OCI-LY1 (cell line): ENCODE measurements around the gene MGAT2.

Experiments used
- H2AFZ ChIP-seq: fragments of 200-600 bp; sonication (generic), shearing (Covaris generic); 2 replicates; pipeline ENCODE4 v1.6.0; 2014; ENCODE audit warnings: antibody characterized with exemption, mild to moderate bottlenecking, low read length
- H3F3A ChIP-seq: fragments of 200-600 bp; sonication (generic), shearing (Covaris generic); 2 replicates; pipeline ENCODE4 v1.6.0; 2014; ENCODE audit warnings: mild to moderate bottlenecking, antibody characterized with exemption, low read length, moderate library complexity; ENCODE audit not compliant: insufficient read depth
- H3K27ac ChIP-seq: fragments of 200-600 bp; sonication (generic); 2 replicates; pipeline ENCODE4 v1.5.1; 2014; ENCODE audit warnings: low read length, mixed run types, mild to moderate bottlenecking, low read depth; ENCODE audit not compliant: poor library complexity, severe bottlenecking
- H3K27me3 ChIP-seq: fragments of 200-600 bp; sonication (generic); 2 replicates; pipeline ENCODE4 v1.6.0; 2014; ENCODE audit warnings: antibody characterized with exemption, mild to moderate bottlenecking, low read length, moderate library complexity; ENCODE audit not compliant: insufficient read depth
- H3K36me3 ChIP-seq: fragments of 200-600 bp; sonication (generic); 2 replicates; pipeline ENCODE4 v1.6.1; 2014; ENCODE audit warnings: mild to moderate bottlenecking, antibody characterized with exemption, low read length, moderate library complexity, mixed read lengths; ENCODE audit not compliant: insufficient read depth
- H3K4me1 ChIP-seq: fragments of 200-600 bp; sonication (generic); 2 replicates; pipeline ENCODE4 v1.5.1; 2014; ENCODE audit warnings: mild to moderate bottlenecking, low read length, moderate library complexity; ENCODE audit not compliant: insufficient read depth, severe bottlenecking
- H3K4me2 ChIP-seq: fragments of 200-600 bp; sonication (generic), shearing (Covaris generic); 2 replicates; pipeline ENCODE4 v1.6.1; 2014; ENCODE audit warnings: low read length
- H3K4me3 ChIP-seq: fragments of 200-600 bp; sonication (generic); 2 replicates; pipeline ENCODE4 v1.5.1; 2014; ENCODE audit warnings: low read length, low read depth, mild to moderate bottlenecking, mixed read lengths; ENCODE audit not compliant: poor library complexity, severe bottlenecking
- H3K79me2 ChIP-seq: fragments of 200-600 bp; shearing (Covaris generic); 2 replicates; pipeline ENCODE4 v1.6.1; 2016; ENCODE audit warnings: mixed run types, low read length, mixed read lengths; ENCODE audit not compliant: insufficient read depth
- H3K9ac ChIP-seq: fragments of 200-600 bp; sonication (generic), shearing (Covaris generic); 2 replicates; pipeline ENCODE4 v1.6.1; 2014; ENCODE audit warnings: mild to moderate bottlenecking, low read length, mixed read lengths
- H3K9me2 ChIP-seq: fragments of 200-600 bp; sonication (generic), shearing (Covaris generic); 2 replicates; pipeline ENCODE4 v1.6.1; 2014; ENCODE audit warnings: low read depth, mild to moderate bottlenecking, low read length, mixed read lengths
- H3K9me3 ChIP-seq: fragments of 200-600 bp; shearing (Covaris generic); 2 replicates; pipeline ENCODE4 v1.6.1; 2014; ENCODE audit warnings: low read length, mixed read lengths
- H4K20me1 ChIP-seq: fragments of 200-600 bp; sonication (generic), shearing (Covaris generic); 2 replicates; pipeline ENCODE4 v1.6.0; 2016; ENCODE audit warnings: mild to moderate bottlenecking, low read length; ENCODE audit not compliant: insufficient read depth
- CTCF ChIP-seq: fragments of 200-600 bp; sonication (generic), shearing (Covaris generic); IDR thresholded peaks from 2 replicates; pipeline ENCODE4 v1.5.1; 2017; ENCODE audit warnings: mild to moderate bottlenecking, antibody characterized with exemption, low read length, moderate library complexity, mixed read lengths
- EZH2 ChIP-seq: fragments of 200-600 bp; sonication (generic), shearing (Covaris generic); IDR thresholded peaks from 2 replicates; pipeline ENCODE4 v1.8.0; 2017; ENCODE audit warnings: borderline replicate concordance, mixed run types, mild to moderate bottlenecking, antibody characterized with exemption, low read length, moderate library complexity, mixed read lengths

Gene MGAT2

GRCh38 chr14:49641697-49642129 lies 21.1 kb downstream of the MGAT2 start:
- no peaks in the 10 kb centered on the region for H3K27me3 ChIP-seq
- peaks cover 21% of the 10 kb centered on the region for H3K4me1 ChIP-seq
- H3K79me2 ChIP-seq: peaks cover 3% of the 10 kb centered on the region
- H2AFZ ChIP-seq: no peak overlapping the region
- H3K4me2 ChIP-seq: peak overlapping the region; percentile 24; the same call in 1 of the 2 replicates
- no peaks in the 10 kb centered on the region for H3K9me3 ChIP-seq
- H3K36me3 ChIP-seq: peaks cover 42% of the 10 kb centered on the region
- H3K4me3 ChIP-seq: no peak overlapping the region
- no peak overlapping the region for H3K9ac ChIP-seq
- H4K20me1 ChIP-seq: no peaks in the 10 kb centered on the region
- TF ChIP-seq EZH2 (no peak), CTCF (no peak)
- H3K9me2 ChIP-seq: no peaks in the 10 kb centered on the region
- H3K27ac ChIP-seq: peak overlapping the region; percentile 34
- no peaks in the 10 kb centered on the region for H3F3A ChIP-seq

GRCh38 chr14:49642163-49642562 lies 21.6 kb downstream of the MGAT2 start:
- Histone ChIP-seq H4K20me1 (no peaks in the 10 kb centered on the region), H3K9me3 (no peaks in the 10 kb centered on the region), H3K4me1 (peaks cover 19% of the 10 kb centered on the region), H3K4me2 (peak overlapping the region; percentile 24; the same call in 1 of the 2 replicates), H3K27me3 (no peaks in the 10 kb centered on the region), H3F3A (no peaks in the 10 kb centered on the region), H3K9me2 (no peaks in the 10 kb centered on the region), H3K9ac (no peak overlapping the region), H3K4me3 (no peak overlapping the region), H3K79me2 (no peaks in the 10 kb centered on the region), H2AFZ (no peak overlapping the region), H3K36me3 (peaks cover 44% of the 10 kb centered on the region), H3K27ac (peak overlapping the region; percentile 34)
- TF ChIP-seq EZH2: no peak
- TF ChIP-seq CTCF: no peak

GRCh38 chr14:49653508-49653907 lies 32.9 kb downstream of the MGAT2 start:
- H3F3A ChIP-seq: no peaks in the 10 kb centered on the region
- no peaks in the 10 kb centered on the region for H3K9me3 ChIP-seq
- no peaks in the 10 kb centered on the region for H3K79me2 ChIP-seq
- no peak overlapping the region for H3K27ac ChIP-seq
- H3K4me2 ChIP-seq: no peak overlapping the region
- TF ChIP-seq EZH2 (no peak), CTCF (no peak)
- no peak overlapping the region for H2AFZ ChIP-seq
- H3K27me3 ChIP-seq: no peaks in the 10 kb centered on the region
- no peaks in the 10 kb centered on the region for H4K20me1 ChIP-seq
- no peak overlapping the region for H3K9ac ChIP-seq
- no peak overlapping the region for H3K4me3 ChIP-seq
- H3K4me1 ChIP-seq: no peaks in the 10 kb centered on the region
- peaks cover 36% of the 10 kb centered on the region for H3K36me3 ChIP-seq
- H3K9me2 ChIP-seq: no peaks in the 10 kb centered on the region
